ENCODE results near the gene UNC119B. TPM values are rescaled to one million over a fixed set of nuclear protein-coding genes. Genes with fewer than 3 reads are reported as not detected.
A peak's percentile ranks its signal among the peaks of the same experiment; 100 is the strongest.

UNC119B gene
- total RNA-seq, 1 donor from 2014 or later, result 24.3 TPM

GRCh38 chr12:120705618-120706017 lies 4.6 kb upstream of the UNC119B start:
- FAIRE-seq, result no peak
- Histone ChIP-seq H4K20me1 (ENCODE audit: insufficient read depth, low read length) (peaks cover 13% of the 10 kb centered on the region), H3K4me1 (ENCODE audit: insufficient read depth, low read length) (peaks cover 3% of the 10 kb centered on the region), H3K36me3 (ENCODE audit: insufficient read depth, low read length) (peaks cover 4% of the 10 kb centered on the region), H3K4me2 (ENCODE audit: low read length) (no peak overlapping the region), H3K79me2 (ENCODE audit: insufficient read depth, low read length) (peaks cover 4% of the 10 kb centered on the region), H3K27ac (ENCODE audit: low read depth, low read length) (no peak overlapping the region), H3K9ac (ENCODE audit: low read length) (no peak overlapping the region), H2AFZ (ENCODE audit: low read depth, low read length) (no peak overlapping the region), H3K27me3 (ENCODE audit: insufficient read depth, low read length) (no peaks in the 10 kb centered on the region), H3K9me3 (ENCODE audit: insufficient read depth, low read depth, low read length) (no peaks in the 10 kb centered on the region), H3K4me3 (ENCODE audit: insufficient read depth, low read depth, low read length) (no peak overlapping the region)
- Mint-ChIP-seq H3K27me3 (ENCODE audit: low read depth, unreplicated experiment) (no peaks in the 10 kb centered on the region), H3K4me3 (ENCODE audit: unreplicated experiment) (no peak overlapping the region), H3K27ac (ENCODE audit: unreplicated experiment) (no peak overlapping the region), H3K9me3 (ENCODE audit: unreplicated experiment) (no peaks in the 10 kb centered on the region), H3K4me1 (ENCODE audit: low read depth, unreplicated experiment) (no peaks in the 10 kb centered on the region), H3K36me3 (ENCODE audit: low read depth, unreplicated experiment) (peaks cover 26% of the 10 kb centered on the region)
- no peak for DNase-seq (ENCODE audit: low read depth)
- TF ChIP-seq CTCF (IDR thresholded peaks at IDR 0.05; ENCODE audit: insufficient read depth, low read depth, low read length) (no peak), EZH2 (IDR thresholded peaks at IDR 0.05; ENCODE audit: insufficient read depth, low read length) (no peak)

- no peaks in the 10 kb centered on the region for H3K4me1 Mint-ChIP-seq (ENCODE audit: low read depth, unreplicated experiment)
- no peaks in the 10 kb centered on the region for H3K27me3 Mint-ChIP-seq (ENCODE audit: low read depth, unreplicated experiment)
- Histone ChIP-seq H3K4me2 (ENCODE audit: low read length) (no peak overlapping the region), H3K27me3 (ENCODE audit: insufficient read depth, low read length) (no peaks in the 10 kb centered on the region), H3K4me1 (ENCODE audit: insufficient read depth, low read length) (peaks cover 3% of the 10 kb centered on the region), H3K79me2 (ENCODE audit: insufficient read depth, low read length) (peaks cover 8% of the 10 kb centered on the region), H3K36me3 (ENCODE audit: insufficient read depth, low read length) (peaks cover 4% of the 10 kb centered on the region), H4K20me1 (ENCODE audit: insufficient read depth, low read length) (peaks cover 10% of the 10 kb centered on the region), H3K27ac (ENCODE audit: low read depth, low read length) (no peak overlapping the region), H3K9ac (ENCODE audit: low read length) (no peak overlapping the region), H3K4me3 (ENCODE audit: insufficient read depth, low read depth, low read length) (no peak overlapping the region), H3K9me3 (ENCODE audit: insufficient read depth, low read depth, low read length) (no peaks in the 10 kb centered on the region), H2AFZ (ENCODE audit: low read depth, low read length) (no peak overlapping the region)
- DNase-seq (ENCODE audit: low read depth), result no peak
- no peak overlapping the region for H3K27ac Mint-ChIP-seq (ENCODE audit: unreplicated experiment)
- no peaks in the 10 kb centered on the region for H3K9me3 Mint-ChIP-seq (ENCODE audit: unreplicated experiment)
- no peak overlapping the region for H3K4me3 Mint-ChIP-seq (ENCODE audit: unreplicated experiment)
- FAIRE-seq, result no peak
- H3K36me3 Mint-ChIP-seq (ENCODE audit: low read depth, unreplicated experiment), result peaks cover 22% of the 10 kb centered on the region
- TF ChIP-seq EZH2 (IDR thresholded peaks at IDR 0.05; ENCODE audit: insufficient read depth, low read length) (no peak), CTCF (IDR thresholded peaks at IDR 0.05; ENCODE audit: insufficient read depth, low read depth, low read length) (no peak)
Observed at GRCh38 chr12:120706029-120706428, 4.2 kb upstream of the UNC119B start.

GRCh38 chr12:120708651-120709050 lies 1.6 kb upstream of the UNC119B start:
- Histone ChIP-seq H3K36me3 (ENCODE audit: insufficient read depth, low read length) (no peaks in the 10 kb centered on the region), H2AFZ (ENCODE audit: low read depth, low read length) (no peak overlapping the region), H3K9ac (ENCODE audit: low read length) (no peak overlapping the region), H3K4me3 (ENCODE audit: insufficient read depth, low read depth, low read length) (no peak overlapping the region), H4K20me1 (ENCODE audit: insufficient read depth, low read length) (peaks cover 23% of the 10 kb centered on the region), H3K79me2 (ENCODE audit: insufficient read depth, low read length) (peaks cover 27% of the 10 kb centered on the region), H3K4me1 (ENCODE audit: insufficient read depth, low read length) (peaks cover 10% of the 10 kb centered on the region), H3K9me3 (ENCODE audit: insufficient read depth, low read depth, low read length) (no peaks in the 10 kb centered on the region), H3K27ac (ENCODE audit: low read depth, low read length) (no peak overlapping the region), H3K27me3 (ENCODE audit: insufficient read depth, low read length) (no peaks in the 10 kb centered on the region), H3K4me2 (ENCODE audit: low read length) (no peak overlapping the region)
- peak overlapping the region; percentile 41 for H3K27ac Mint-ChIP-seq (ENCODE audit: unreplicated experiment)
- DNase-seq (ENCODE audit: low read depth), result no peak
- H3K4me1 Mint-ChIP-seq (ENCODE audit: low read depth, unreplicated experiment), result peaks cover 5% of the 10 kb centered on the region
- no peak for TF ChIP-seq EZH2 (IDR thresholded peaks at IDR 0.05; ENCODE audit: insufficient read depth, low read length)
- TF ChIP-seq CTCF (IDR thresholded peaks at IDR 0.05; ENCODE audit: insufficient read depth, low read depth, low read length), result no peak
- H3K36me3 Mint-ChIP-seq (ENCODE audit: low read depth, unreplicated experiment), result peaks cover 6% of the 10 kb centered on the region
- no peak for FAIRE-seq
- no peak overlapping the region for H3K4me3 Mint-ChIP-seq (ENCODE audit: unreplicated experiment)
- H3K9me3 Mint-ChIP-seq (ENCODE audit: unreplicated experiment), result no peaks in the 10 kb centered on the region
- no peaks in the 10 kb centered on the region for H3K27me3 Mint-ChIP-seq (ENCODE audit: low read depth, unreplicated experiment)
